Mucosa of descending colon (tissue), 3 donors: ENCODE data around the gene APOA1. TPM values are rescaled to one million over a fixed set of nuclear protein-coding genes. Genes with fewer than 3 reads are reported as not detected.
A peak's percentile ranks its signal among the peaks of the same experiment; 100 is the strongest.

Experiments
- ATAC-seq: fragments of 200-7000 bp; cut with Tn5 transposase; one replicate; pipeline ENCODE4 v1.9.1; 2020; ENCODE audit warnings: mild to moderate bottlenecking, moderate library complexity
- DNase-seq, 3 donors: peaks; one replicate each; pipeline ENCODE4 v3.0.0-alpha.2; 2020
- H3K36me3 ChIP-seq: fragments of 200-600 bp; one replicate; pipeline ENCODE4 v1.8.0; 2021; ENCODE audit warnings: low read depth, mild to moderate bottlenecking
- H3K4me1 ChIP-seq: fragments of 200-600 bp; one replicate; pipeline ENCODE4 v1.8.0; 2021; ENCODE audit warnings: low read depth, mild to moderate bottlenecking
- H3K4me3 ChIP-seq: fragments of 200-600 bp; one replicate; pipeline ENCODE4 v1.8.0; 2021; ENCODE audit warnings: mild to moderate bottlenecking
- H3K9me3 ChIP-seq: fragments of 200-600 bp; one replicate; pipeline ENCODE4 v1.8.0; 2021; ENCODE audit warnings: mild to moderate bottlenecking
- intact Hi-C, 2 donors: fragments of 100-400 bp; cut with DNase I in 1 of 2; cut with micrococcal nuclease in 1 of 2; formaldehyde crosslinking; loops; one replicate each; pipeline versions ENCODE4 v1.11.0 to v1.11.1; 2022; cut with DNase I, micrococcal nuclease
- long read RNA-seq, 2 donors: library from polyadenylated mRNA; unstranded; transcript quantifications; one replicate each; pipeline ENCODE4 v2.0.0, GENCODE V29; 2019 to 2021
- total RNA-seq, 3 donors: library from RNA; stranded (reverse); fragmentation: NEBNext Ultra II Directional in 2 of 3; extraction: Animal tissue kit (Norgen Biotek cat#: 25700) in 2 of 3; gene quantifications; one replicate each; pipeline versions ENCODE4 v1.2.1 to v1.2.4, GENCODE V29; 2021 to 2023
- TF ChIP-seq, protein P1 (sequence below): fragments of 200-600 bp; IDR thresholded peaks from one replicate; pipeline ENCODE4 v1.8.0; 2022; ENCODE audit warnings: antibody characterized with exemption, mild to moderate bottlenecking
- donor health status: DM: no; HTN: no; CAD: no; lungs with moderate emphysema.
- donor health status: DM: no; HTN: no; CAD: no.
- donor health status: DM: no; HTN: yes; CAD: no.

APOA1 gene
- under 1 TPM in 2 of 3 donors, not detected in 1; 0.31 to 0.46 TPM for total RNA-seq
- long read RNA-seq, donor 1: 0 reads
- long read RNA-seq, donor 2, partial matches to known transcripts: 0 of 1 reads
- long read RNA-seq, donor 2, other reads (novel, unspliced or antisense): 0 of 1 reads

GRCh38 chr11:116837231-116838091 is at the start of gene APOA1:
Gene APOA1, minus strand, starts transcription at chr11:116837622. Its CDS starts 235 bp downstream, at chr11:116837387.
- intact Hi-C loops: no loop called here
- Histone ChIP-seq H3K4me3 (no peak within 1 kb of the TSS), H3K9me3 (no peaks in the 10 kb centered on the region), H3K4me1 (peaks cover 6% of the 10 kb centered on the region), H3K36me3 (no peaks in the 10 kb centered on the region)
- TF ChIP-seq, protein P1, sequence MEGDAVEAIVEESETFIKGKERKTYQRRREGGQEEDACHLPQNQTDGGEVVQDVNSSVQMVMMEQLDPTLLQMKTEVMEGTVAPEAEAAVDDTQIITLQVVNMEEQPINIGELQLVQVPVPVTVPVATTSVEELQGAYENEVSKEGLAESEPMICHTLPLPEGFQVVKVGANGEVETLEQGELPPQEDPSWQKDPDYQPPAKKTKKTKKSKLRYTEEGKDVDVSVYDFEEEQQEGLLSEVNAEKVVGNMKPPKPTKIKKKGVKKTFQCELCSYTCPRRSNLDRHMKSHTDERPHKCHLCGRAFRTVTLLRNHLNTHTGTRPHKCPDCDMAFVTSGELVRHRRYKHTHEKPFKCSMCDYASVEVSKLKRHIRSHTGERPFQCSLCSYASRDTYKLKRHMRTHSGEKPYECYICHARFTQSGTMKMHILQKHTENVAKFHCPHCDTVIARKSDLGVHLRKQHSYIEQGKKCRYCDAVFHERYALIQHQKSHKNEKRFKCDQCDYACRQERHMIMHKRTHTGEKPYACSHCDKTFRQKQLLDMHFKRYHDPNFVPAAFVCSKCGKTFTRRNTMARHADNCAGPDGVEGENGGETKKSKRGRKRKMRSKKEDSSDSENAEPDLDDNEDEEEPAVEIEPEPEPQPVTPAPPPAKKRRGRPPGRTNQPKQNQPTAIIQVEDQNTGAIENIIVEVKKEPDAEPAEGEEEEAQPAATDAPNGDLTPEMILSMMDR: no peak
- DNase-seq (no peak), ATAC-seq (no peak)

GRCh38 chr11:116885951-116886655 is 48.7 kb upstream of the APOA1 start:
- ATAC-seq: peak; percentile 9
- intact Hi-C loops: no loop called here

GRCh38 chr11:116882386-116882785 is 45.0 kb upstream of the APOA1 start:
- Histone ChIP-seq H3K4me1 (no peaks in the 10 kb centered on the region), H3K36me3 (no peaks in the 10 kb centered on the region), H3K4me3 (no peak overlapping the region), H3K9me3 (no peaks in the 10 kb centered on the region)
- ATAC-seq: no peak
- DNase-seq: no peak
- intact Hi-C loops: loop anchor here in 1 of 2 donors (5.0 kb wide), 1 partner anchor 215 kb away; the partner anchor contains the start of gene SIK3
- TF ChIP-seq, protein P1: no peak

More at GRCh38 chr11:116885951-116886655, 48.7 kb upstream of the APOA1 start:
- TF ChIP-seq, protein P1: no peak
- no peaks in the 10 kb centered on the region for H3K4me1 ChIP-seq
- H3K4me3 ChIP-seq: no peak overlapping the region
- H3K9me3 ChIP-seq: no peaks in the 10 kb centered on the region
- DNase-seq: no peak
- no peaks in the 10 kb centered on the region for H3K36me3 ChIP-seq

DNA sequence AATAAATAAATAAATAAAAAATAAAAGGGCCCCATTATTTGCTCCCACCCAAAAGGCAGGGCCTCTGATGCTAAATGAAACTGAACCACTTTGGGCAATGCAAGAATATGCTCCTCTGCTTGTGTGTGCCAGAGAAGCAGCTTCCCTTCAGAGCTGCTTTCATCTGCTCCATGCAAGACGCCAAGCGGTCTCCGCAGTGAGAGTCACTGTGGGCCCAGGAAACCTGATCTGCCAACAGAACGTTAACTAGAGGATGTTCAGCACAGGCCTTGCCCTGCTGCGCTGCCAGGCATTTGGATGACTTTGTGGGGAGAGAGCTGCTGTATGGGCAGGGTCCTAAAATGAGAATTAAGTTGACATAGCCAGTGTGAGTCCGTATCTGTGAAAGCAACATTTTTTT is 43.7 kb upstream of the APOA1 start:
- H3K4me3 ChIP-seq: no peak overlapping the region
- intact Hi-C loops: loop anchor here in 1 of 2 donors (5.0 kb wide), 1 partner anchor 216 kb away; the partner anchor contains the start of gene SIK3
- ATAC-seq (no peak), DNase-seq (no peak)
- no peaks in the 10 kb centered on the region for H3K9me3 ChIP-seq
- no peaks in the 10 kb centered on the region for H3K4me1 ChIP-seq
- TF ChIP-seq, protein P1: no peak
- no peaks in the 10 kb centered on the region for H3K36me3 ChIP-seq

- H3K9me3 ChIP-seq: no peaks in the 10 kb centered on the region
- TF ChIP-seq, protein P1: peak; percentile 25
- H3K4me1 ChIP-seq: no peaks in the 10 kb centered on the region
- intact Hi-C loops: loop anchor here (5.0 kb wide), 2 partner anchors 217 to 227 kb away; partner anchors contain the start of gene SIK3 (in 1 of the 2)
- DNase-seq (peak in 1 of 3 donors; percentile 53), ATAC-seq (peak; percentile 86)
- H3K4me3 ChIP-seq: no peak overlapping the region
- no peaks in the 10 kb centered on the region for H3K36me3 ChIP-seq
Measured at GRCh38 chr11:116879800-116880625, 42.6 kb upstream of the APOA1 start.
